ENCODE results near the gene RASGEF1C.
"Not testable (repeated sequence)": the region's sequence is repeated elsewhere in the genome, so short reads cannot be mapped to it uniquely, and the experiment has no call there.

RASGEF1C gene

GRCh38 chr5:180210961-180211760 lies 2.1 kb upstream of the RASGEF1C start:
- DNase-seq (ENCODE audit: low read depth in 2 of 2) = no peak

DNA sequence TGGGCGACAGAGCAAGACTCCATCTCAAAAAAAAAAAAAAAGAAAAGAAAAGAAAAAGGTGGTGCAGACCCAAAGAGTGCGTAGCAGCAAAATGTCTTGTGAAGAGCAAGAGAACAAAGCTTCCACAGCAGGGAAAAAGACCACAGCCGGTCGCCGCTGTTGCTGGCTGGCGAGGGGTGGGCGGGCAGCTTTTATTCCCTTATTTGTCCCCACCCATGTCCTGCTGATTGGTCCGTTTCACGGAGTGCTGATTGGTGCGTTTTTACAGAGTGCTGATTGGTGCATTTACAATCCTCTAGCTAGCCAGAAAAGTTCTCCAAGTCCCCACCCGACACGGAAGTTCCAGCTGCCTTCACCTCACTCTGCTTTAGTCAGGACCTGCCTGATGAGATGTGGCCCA lies 1.1 kb upstream of the RASGEF1C start:
- not testable (repeated sequence) for DNase-seq (ENCODE audit: low read depth in 2 of 2)

DNA sequence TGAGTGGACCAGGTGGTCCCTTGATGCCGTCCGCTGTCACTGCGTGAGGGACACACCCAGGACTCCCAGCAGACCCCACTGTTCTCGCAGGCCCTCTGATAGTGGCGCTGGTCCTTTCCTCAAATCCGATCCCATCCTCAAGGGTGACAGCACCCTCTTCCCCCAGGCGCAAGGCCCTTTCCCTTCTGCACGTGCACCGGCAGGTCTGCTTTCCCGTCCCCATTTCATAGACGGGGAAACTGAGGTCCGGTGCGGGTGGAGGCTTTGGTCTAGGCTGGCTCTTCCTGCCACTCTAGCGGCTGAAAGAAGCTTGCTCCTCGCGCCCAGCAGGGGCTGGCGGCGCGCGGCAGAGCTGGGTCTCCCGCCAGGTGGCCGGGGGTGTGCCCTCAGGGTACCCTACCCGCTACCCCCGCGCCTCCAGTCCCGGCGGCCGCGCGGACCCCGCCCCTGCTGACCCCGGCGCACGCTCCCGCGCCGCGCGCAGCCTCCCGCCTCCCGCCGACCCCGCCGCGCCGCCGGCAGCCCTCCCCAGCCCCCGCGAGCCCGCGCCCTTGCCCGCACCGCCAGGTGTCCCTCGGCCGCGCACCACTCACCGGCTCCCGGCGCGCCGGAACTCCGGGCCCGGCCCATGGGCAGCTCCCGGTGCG lies 453 bp downstream of the RASGEF1C start:
- DNase-seq (ENCODE audit: low read depth in 2 of 2) = no peak

DNA sequence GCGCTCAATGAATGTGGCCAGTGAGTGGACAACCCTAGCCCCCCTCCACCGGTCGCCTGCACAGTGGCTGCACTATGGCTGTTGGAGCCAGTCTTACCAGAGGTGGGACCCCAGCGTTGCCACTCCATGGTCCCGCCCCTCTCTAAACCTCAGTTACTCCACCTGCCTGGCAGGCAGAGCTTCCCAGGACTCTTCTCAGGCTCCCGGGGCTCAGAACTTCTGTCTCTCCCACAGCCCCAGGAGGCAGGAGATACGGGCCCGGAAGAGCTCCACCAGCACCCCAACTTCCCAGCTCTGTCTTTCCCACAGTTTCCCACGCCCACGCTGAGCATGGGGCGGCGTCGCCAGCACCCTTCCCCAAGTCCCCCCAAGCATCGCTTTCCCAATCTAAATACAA lies 975 bp downstream of the RASGEF1C start:
- no peak for DNase-seq (ENCODE audit: low read depth in 2 of 2)

DNA sequence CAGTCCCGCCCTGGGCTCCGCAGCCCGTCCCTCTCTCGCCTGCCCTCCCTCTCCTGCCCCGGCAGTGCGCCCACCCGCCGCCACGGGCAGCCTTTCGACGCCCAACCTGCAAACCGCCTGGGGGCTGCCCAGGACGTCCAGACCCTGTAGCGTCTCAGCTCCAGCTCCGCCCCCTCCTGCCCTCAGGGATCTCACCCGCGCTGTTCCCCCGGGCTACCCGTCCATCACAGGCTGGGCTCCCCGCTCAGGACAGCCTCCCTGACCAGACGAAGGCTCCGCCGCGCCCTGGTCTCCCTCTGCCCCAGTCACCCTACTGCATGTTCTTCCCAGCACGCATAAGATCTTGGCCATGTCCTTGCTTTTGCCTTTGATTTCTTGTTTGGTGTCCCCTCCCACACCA lies 1.4 kb downstream of the RASGEF1C start:
- no peak for DNase-seq (ENCODE audit: low read depth in 2 of 2)

- DNase-seq (ENCODE audit: low read depth in 2 of 2) = no peak
These were observed 2.0 kb downstream of the RASGEF1C start for GRCh38 chr5:180206993-180207392.

DNA sequence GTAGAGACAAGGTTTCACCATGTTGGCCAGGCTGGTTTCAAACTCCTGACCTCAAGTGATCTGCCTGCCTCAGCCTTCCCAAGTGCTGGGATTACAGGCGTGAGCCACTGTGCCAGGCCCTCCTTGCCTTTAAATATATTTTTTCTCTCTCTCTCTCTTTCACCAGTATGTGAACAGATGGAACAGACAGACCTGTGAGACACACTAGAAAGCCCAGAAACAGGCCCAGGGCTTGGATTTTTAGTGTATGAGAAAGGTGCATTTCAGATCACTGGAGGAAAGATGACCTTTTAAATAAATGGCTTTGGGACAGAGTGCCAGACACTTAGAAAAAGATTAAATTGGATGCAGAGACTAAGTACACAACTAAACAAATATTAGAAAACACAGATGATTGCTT lies 3.1 kb downstream of the RASGEF1C start:
- DNase-seq (ENCODE audit: low read depth in 2 of 2) = no peak

DNA sequence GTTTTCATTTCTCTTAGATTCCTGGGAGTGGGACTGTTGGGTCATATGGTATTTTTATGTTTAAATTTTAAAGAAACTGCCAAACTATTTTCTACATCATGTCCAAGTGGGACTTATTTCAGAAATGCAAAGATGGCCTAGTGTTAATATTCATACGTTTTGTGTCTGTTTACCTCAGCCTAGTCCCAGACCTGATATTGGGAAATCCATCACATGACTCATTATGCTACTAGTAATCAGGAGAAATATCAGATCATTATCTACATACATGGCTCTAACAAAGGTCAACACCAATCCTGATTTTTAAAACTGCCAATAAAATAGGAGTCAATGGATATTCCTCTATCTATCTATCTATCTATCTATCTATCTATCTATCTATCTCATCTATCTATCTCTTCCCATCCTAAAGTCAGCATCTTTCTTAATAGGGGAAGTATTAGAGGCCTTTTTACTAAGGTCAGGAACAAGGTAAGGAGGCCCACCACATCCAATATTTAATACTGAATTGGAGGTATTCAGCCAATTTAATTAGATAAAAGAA lies 4.7 kb downstream of the RASGEF1C start:
- DNase-seq (ENCODE audit: low read depth in 2 of 2) = no peak

GRCh38 chr5:180202939-180203573 lies 6.0 kb downstream of the RASGEF1C start:
- no peak for DNase-seq (ENCODE audit: low read depth in 2 of 2)

- no peak for DNase-seq (ENCODE audit: low read depth in 2 of 2)
These were observed 7.7 kb downstream of the RASGEF1C start for GRCh38 chr5:180201051-180201987.

- DNase-seq (ENCODE audit: low read depth in 2 of 2) = no peak
These were observed 9.6 kb downstream of the RASGEF1C start for GRCh38 chr5:180199390-180199789.

DNA sequence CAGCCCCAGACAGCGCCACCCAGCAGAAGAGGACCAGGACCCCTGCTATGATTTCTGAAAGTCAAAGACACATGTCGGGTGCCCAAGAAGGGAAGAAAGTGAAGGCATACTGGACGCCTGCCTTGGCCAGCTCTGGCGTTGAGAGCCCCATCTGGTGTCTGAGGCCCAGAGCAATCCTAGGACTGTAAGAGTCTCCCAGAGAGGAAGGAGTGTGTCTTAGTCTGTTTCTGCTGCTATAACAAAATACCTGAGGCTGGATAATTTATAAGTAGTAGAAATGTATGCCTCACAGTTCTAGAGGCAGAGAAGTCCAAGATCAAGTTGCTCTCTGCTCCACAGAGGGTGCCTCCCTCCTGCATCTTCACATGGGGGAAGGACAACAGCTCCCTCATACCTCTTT lies 10.8 kb downstream of the RASGEF1C start:
- DNase-seq (ENCODE audit: low read depth in 2 of 2) = no peak

DNA sequence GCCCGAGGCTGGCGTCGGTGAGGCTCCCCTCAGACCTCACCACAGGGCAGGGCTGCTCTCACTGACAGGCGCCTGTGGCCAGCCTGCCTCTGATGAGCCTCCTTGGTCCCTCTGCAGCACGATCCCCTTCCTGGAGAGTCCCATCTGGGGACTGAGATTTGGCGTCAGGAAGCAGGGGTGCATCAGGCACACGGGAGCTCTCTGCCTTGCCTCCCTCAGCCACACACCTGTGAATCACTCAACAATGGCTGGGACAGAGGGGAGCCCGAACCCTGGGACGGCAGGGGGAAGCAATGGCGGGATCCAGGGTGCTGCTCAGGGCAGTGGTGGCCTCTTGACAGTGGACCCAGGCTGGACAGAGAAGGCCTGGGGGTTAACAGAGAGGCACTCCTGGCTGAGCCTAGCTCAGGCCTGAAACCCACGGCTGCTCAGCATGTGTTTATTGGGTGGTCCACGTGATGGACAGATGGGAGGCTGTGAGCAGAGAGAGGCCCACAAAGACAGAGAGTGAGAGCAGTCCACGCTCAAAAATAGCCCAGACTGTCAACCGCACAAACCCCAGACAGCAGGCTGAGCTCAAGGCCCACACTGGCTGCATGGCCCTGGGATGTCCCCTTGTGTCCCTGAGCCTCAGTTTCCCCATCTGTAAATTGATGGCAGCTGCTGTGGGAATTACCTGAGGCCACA lies 11.9 kb downstream of the RASGEF1C start:
- DNase-seq (ENCODE audit: low read depth in 2 of 2) = no peak

DNA sequence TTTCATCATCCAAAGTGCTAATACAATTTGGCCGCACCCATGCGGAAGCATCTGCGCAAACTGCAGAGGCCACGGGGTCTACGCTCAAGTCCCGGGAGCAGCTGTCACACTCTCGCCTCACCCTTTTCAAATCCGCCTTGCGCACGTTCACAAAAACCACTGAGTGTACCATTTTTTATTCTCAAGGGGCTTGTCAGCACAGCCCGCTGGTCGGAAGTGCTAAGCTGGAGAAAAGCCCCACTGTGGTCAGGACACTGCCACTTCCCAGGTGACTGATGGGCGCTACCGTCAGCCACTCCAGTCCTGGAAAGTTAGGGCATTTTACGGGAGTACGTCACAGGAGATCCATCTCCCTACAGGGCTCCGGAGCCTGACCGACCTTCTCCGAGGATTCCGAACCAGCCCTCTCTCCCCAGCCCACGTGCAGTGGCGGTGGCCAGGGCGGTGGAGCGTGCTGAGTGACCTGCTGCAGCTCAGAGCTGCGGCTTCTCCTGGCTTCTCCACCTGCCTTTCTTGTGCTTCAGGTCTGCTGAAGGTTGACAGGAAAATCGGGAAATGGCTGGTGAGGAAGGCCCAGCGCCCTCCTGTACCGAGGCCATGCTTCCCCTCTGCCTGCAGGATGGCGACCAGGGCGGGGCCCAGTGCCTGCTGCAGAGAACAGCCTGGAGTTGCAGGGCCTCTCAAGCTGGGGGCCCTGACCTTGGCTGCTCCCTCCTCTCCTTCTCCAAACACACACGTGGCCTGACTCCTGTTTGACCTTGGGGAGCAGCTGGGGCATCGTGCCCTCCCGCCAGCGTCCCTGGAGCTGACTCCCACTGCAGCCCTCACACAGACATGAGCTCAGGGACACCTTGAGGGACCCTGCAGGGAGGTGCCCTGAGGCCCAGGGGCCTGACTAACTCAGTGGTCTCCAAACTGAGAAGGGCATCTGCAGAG lies 14.3 kb downstream of the RASGEF1C start:
- DNase-seq (ENCODE audit: low read depth in 2 of 2) = no peak

DNA sequence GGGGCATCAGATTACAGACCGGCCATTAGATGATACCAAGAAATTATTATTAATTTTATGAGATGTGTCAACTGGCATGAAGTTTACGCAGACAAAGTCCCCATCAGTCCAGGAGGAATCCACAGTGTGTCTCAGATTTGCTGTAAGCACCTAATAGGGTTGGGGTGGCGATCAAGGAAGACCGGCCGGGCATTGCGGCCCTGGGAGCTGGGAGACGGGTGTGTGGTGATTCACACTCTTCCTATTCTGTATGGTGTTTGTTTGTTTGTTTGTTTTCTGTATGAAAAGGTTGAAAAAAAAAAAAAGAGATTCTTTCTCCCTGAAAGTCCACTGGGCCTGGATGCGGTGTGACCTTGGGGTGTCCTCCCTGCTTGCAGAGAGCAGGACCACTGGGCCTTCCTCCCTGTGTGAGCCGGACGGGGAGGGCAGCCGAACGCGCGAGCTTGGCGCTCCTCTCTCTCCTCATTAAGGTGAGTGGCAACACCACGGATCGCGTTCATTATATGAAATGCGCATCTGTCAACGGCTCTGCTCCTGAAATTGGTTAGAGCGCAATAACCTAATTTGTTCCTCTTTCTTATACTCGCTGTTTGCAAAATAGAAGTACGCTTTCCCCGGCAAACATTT lies 15.1 kb downstream of the RASGEF1C start:
- DNase-seq (ENCODE audit: low read depth in 2 of 2) = no peak

DNA sequence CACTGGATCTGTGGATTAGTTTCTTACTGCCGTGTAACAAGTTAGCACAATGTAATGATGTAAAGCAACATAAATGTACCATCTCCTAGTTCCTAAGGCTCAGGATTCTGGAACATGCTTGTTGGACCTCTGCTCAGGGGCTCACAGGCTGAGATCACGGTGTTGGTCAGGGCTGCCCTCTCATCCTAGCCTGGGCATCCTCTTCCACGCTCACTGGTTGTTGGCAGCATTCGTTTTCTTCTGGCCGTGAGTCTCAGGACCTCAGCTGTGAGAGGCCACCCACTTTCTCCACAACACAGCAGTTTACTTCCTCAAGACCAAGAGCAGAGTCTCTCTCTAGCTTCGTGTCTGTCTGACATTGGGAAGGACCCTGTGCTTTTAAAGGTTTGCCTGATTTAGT lies 17.3 kb downstream of the RASGEF1C start:
- DNase-seq (ENCODE audit: low read depth in 2 of 2) = no peak

DNA sequence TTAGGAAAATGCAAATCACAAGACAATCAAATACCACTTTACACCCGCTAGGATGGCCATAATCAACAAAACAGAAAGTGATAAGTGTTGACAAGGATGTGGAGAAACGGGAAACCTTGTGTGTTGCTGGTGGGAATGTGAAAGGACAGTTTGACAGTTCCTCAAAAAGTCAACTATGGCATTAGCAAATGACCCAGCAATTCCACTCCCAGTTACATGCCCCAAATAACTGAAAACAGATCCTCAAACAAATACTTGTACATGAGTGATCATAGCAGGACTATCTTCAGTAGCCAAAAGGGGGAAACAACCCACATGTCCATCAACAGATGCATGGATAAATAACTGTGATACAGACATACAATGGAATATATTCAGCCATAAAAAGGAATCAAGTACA lies 21.2 kb downstream of the RASGEF1C start:
- no peak for DNase-seq (ENCODE audit: low read depth in 2 of 2)

DNA sequence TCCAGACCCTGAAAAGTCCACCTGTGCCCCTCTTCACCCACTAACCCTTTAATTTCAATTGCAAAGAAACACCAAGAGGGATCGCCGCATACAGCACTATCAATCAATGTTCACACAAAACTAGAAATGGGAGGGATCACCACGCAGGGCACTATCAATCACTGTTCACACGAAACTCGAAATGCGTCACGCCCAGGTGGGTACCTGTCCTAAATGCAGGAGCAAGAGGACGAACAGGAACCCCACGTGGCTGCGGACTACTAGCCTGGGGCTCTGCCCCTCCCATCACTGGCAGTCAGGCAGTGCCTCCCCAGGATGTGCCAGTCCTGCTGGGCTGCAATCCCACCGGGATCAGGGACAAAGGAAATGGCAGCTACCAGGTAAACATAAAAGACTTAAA lies 28.2 kb downstream of the RASGEF1C start:
- no peak for DNase-seq (ENCODE audit: low read depth in 2 of 2)

DNA sequence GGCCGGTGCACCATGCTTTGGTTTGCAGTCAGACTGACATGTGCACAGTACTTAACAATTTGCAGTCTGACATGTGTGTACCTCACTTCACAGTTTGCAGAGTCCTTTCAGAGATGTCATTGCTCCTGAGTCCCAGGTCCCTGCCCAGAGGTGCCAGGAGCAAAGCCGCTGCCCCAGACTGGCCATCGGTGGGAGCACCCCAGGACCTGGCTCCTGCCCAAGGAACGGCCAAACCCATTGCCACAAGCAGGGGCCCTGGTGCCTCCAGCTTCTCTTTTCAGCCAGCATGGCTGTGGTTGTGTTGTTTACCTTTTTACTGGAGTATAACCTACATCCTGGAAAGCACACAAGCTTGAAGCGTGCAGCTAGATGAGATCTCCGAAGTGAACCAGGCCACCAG lies 28.6 kb downstream of the RASGEF1C start:
- DNase-seq (ENCODE audit: low read depth in 2 of 2) = no peak
